Aorta (tissue), 5 donors: ENCODE data around the gene CAMKMT. TPM values are rescaled to one million over a fixed set of nuclear protein-coding genes. Genes with fewer than 3 reads are reported as not detected.

Experiments
- ATAC-seq: fragments of 200-7000 bp; cut with Tn5 transposase; one replicate; pipeline ENCODE4 v1.9.1; 2022; ENCODE audit warnings: moderate library complexity; ENCODE audit not compliant: low FRiP score
- DNase-seq, 2 donors: peaks; one replicate each; pipeline ENCODE4 v3.0.0-alpha.2; 2020
- H3K27ac ChIP-seq, 2 donors: one replicate each; pipeline ENCODE4 v1.5.1; 2013; ENCODE audit warnings: low read length in 2 of 2, mild to moderate bottlenecking in 2 of 2, moderate library complexity in 2 of 2, control low read depth in 1 of 2, inconsistent platforms in 1 of 2, low read depth in 1 of 2
- H3K27me3 ChIP-seq, 2 donors: one replicate each; pipeline ENCODE4 v1.6.1; 2013; ENCODE audit warnings: control low read depth in 1 of 2, low read length in 1 of 2, mild to moderate bottlenecking in 1 of 2, moderate library complexity in 1 of 2; ENCODE audit not compliant: insufficient read depth in 2 of 2, control insufficient read depth in 1 of 2
- H3K36me3 ChIP-seq, 2 donors: one replicate each; pipeline ENCODE4 v1.6.1; 2013; ENCODE audit warnings: control low read depth in 1 of 2, low read length in 1 of 2, mild to moderate bottlenecking in 1 of 2; ENCODE audit not compliant: insufficient read depth in 2 of 2, control insufficient read depth in 1 of 2
- H3K4me1 ChIP-seq, 2 donors: one replicate each; pipeline ENCODE4 v1.6.1; 2013; ENCODE audit warnings: low read length in 2 of 2, control low read depth in 1 of 2, mild to moderate bottlenecking in 1 of 2, moderate library complexity in 1 of 2; ENCODE audit not compliant: insufficient read depth in 2 of 2, control insufficient read depth in 1 of 2
- H3K4me3 ChIP-seq, 2 donors: one replicate each; pipeline ENCODE4 v1.5.1; 2013; ENCODE audit warnings: low read length in 2 of 2, control low read depth in 1 of 2, mild to moderate bottlenecking in 1 of 2
- H3K9me3 ChIP-seq: one replicate; pipeline ENCODE4 v1.6.1; 2013; ENCODE audit warnings: mild to moderate bottlenecking, low read length; ENCODE audit not compliant: control insufficient read depth
- WGBS, 2 donors: extraction: QIAGEN DNeasy Blood & Tissue Kit; methylation state at CpG; one replicate each; pipeline ENCODE4 v1.1.7; 2013; 5-methylcytosine and 5-hydroxymethylcytosine counted together
- intact Hi-C, 2 donors: fragments of 100-400 bp; cut with DNase I; formaldehyde crosslinking; loops; one replicate each; pipeline versions ENCODE4 v1.14.2 to v1.15.0; 2022
- polyA plus RNA-seq, 2 donors: library from polyadenylated mRNA; stranded (reverse); fragments of 200-250 nt; gene quantifications; one replicate each; pipeline ENCODE4 v1.2.3, GENCODE V29; 2013
- total RNA-seq, 2 donors: library from RNA; stranded (reverse); fragmentation: NEBNext Ultra II Directional; extraction: Animal tissue kit (Norgen Biotek cat#: 25700); gene quantifications; one replicate each; pipeline ENCODE4 v1.2.1, GENCODE V29; 2021
- donor health status: healthy with polysubstance abuse.
- donor health status: Bipolar disorder and iron deficiency.
- donor health status: DM: no; HTN: no; CAD: no.
- donor health status: DM: no; HTN: no; CAD: no.
- donor health status: DM: yes; HTN: yes; CAD: no.

Gene CAMKMT
- total and polyA plus RNA-seq, 4 donors, result 3.1 to 15.2 (median 11.9) TPM

DNA sequence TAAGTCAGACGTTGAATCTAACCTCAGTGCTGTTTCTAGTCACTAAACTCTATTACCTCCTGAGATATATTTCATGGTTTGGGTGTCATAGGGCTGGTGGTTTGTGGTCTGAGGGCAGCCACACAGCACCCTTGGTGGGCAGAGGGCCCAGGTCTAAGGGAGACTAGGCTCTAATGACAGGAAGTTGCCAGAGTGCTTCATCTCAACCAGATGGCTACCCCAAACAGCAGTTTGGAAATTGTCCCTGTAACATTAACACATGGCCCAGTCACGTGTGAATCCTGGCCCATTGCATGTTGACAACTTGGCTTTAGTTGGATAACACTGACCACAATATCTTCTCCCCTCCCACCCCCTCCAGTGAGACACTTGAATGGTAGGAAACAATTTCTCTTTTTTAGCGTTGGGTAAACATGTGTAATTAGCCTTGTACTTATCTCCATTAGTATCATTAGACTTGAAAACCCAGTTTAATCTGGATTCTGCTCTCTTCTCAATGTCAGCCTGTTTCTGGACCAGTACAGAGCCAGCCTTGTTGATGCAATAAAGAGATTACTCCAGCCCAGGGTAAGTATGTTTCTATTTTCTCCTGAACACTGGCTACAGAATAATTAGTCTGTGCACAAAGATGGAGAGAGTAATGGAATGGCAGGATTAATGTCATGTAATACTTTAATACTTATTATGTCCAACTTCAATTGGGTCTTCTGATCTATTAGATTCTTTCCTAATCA, 392.0 kb downstream of the CAMKMT start:
- no peaks in the 10 kb centered on the region for H3K4me1 ChIP-seq
- no peak overlapping the region for H3K27ac ChIP-seq
- no peak overlapping the region for H3K4me3 ChIP-seq
- H3K9me3 ChIP-seq, result no peaks in the 10 kb centered on the region
- DNase-seq (no peak), ATAC-seq (no peak)
- no peaks in the 10 kb centered on the region for H3K27me3 ChIP-seq
- intact Hi-C loops, result no loop called here
- WGBS, 2 donors, result 63 to 74% methylated on average over 3 of the region's 3 CpGs
- no peaks in the 10 kb centered on the region for H3K36me3 ChIP-seq

DNA sequence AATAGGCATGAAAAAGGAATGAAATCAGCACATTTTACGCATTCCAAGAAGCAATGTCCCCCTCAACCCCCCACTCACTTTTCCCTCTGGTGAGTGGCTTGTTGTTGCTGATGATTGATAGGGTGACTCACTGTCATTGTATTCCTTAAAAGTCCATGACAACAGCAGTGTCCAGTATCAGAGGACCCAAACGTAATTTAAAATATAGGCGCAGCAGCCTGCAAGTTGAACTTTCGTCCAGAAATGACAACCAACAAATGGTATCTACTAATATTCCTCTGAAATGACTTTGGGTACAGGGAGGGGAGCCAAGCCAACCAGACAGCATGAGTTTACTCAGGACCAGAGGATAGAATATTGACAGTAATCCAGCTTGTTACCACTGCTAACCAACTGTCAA, 396.8 kb downstream of the CAMKMT start:
- intact Hi-C loops, result no loop called here
- Histone ChIP-seq H3K27ac (no peak overlapping the region), H3K4me1 (no peaks in the 10 kb centered on the region), H3K36me3 (no peaks in the 10 kb centered on the region), H3K9me3 (no peaks in the 10 kb centered on the region), H3K4me3 (no peak overlapping the region), H3K27me3 (no peaks in the 10 kb centered on the region)
- WGBS, 2 donors, result 86 to 88% methylated on average over 4 of the region's 4 CpGs
- ATAC-seq (no peak), DNase-seq (no peak)

DNA sequence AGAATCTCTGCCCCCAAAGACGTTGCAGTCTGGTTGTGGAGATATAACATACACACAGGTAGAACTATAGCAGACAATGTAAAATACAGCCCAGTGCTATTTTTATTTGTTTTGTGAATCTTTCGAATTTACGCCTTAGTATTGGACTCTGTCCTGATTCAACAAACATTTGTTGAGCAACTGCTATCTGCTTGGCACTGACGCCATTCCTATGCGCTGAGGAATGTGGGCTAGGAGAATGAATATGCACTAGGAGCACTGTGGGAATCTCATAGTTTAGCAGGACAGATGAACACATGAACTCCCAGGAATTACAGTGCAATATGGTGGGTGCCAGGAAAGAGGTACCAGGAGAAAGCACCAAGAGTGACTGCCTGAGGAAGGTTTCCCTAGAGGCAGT, 398.1 kb downstream of the CAMKMT start:
- H3K27me3 ChIP-seq, result no peaks in the 10 kb centered on the region
- H3K36me3 ChIP-seq, result no peaks in the 10 kb centered on the region
- intact Hi-C loops, result no loop called here
- no peak overlapping the region for H3K4me3 ChIP-seq
- DNase-seq (no peak), ATAC-seq (no peak)
- 66 to 68% methylated on average over 5 of the region's 5 CpGs for WGBS, 2 donors
- H3K4me1 ChIP-seq, result no peaks in the 10 kb centered on the region
- no peak overlapping the region for H3K27ac ChIP-seq
- H3K9me3 ChIP-seq, result no peaks in the 10 kb centered on the region

DNA sequence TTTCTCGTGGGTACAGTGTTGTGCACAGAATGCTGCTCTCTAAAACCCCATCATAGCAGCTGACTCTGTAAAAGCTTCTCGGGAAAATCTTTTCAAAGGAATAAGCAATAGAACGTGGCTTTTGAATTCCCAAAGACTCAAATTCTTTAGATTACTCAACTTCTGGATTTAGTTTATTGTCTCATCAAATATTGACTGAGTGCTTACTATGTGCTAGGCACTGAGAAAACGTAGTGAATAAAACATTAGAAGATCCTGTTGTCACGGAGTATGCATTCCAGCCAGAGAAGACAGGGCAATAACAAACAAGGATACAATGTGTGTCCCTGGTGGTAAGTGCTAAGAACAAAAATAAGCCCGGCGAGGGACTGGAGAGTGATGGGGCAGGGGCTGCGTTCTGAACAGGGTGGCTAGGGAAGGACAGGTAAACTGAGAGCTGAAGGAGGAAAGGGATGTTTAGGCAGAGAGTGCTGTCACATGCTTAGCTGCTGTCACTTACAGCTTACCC, 401.6 kb downstream of the CAMKMT start:
- no peak for DNase-seq
- Histone ChIP-seq H3K9me3 (no peaks in the 10 kb centered on the region), H3K4me3 (no peak overlapping the region), H3K27me3 (no peaks in the 10 kb centered on the region), H3K4me1 (no peaks in the 10 kb centered on the region), H3K36me3 (no peaks in the 10 kb centered on the region), H3K27ac (no peak overlapping the region)
- WGBS, 2 donors, result 58 to 76% methylated on average over 8 of the region's 8 CpGs
- no peak for ATAC-seq
- intact Hi-C loops, result no loop called here

DNA sequence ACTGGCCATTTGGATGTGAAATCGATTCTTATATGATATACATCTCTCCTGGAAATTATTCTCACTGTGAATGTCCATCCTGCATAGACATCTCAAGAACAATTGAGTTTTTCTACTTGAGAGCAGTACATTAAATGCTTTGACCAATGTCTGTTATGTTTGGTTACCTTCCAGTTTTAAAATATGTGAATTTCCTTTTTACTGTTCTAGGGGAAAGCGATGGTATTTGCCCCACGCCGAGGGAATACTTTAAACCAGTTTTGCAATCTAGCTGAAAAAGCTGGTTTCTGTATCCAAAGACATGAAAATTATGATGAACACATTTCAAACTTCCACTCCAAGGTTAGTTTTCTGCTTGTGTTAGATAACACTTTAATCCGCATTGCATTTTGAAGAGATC, 404.5 kb downstream of the CAMKMT start:
- Histone ChIP-seq H3K9me3 (no peaks in the 10 kb centered on the region), H3K4me1 (no peaks in the 10 kb centered on the region), H3K27me3 (no peaks in the 10 kb centered on the region), H3K4me3 (no peak overlapping the region), H3K27ac (no peak overlapping the region), H3K36me3 (no peaks in the 10 kb centered on the region)
- DNase-seq (no peak), ATAC-seq (no peak)
- 61 to 63% methylated on average over 5 of the region's 5 CpGs for WGBS, 2 donors
- intact Hi-C loops, result no loop called here

DNA sequence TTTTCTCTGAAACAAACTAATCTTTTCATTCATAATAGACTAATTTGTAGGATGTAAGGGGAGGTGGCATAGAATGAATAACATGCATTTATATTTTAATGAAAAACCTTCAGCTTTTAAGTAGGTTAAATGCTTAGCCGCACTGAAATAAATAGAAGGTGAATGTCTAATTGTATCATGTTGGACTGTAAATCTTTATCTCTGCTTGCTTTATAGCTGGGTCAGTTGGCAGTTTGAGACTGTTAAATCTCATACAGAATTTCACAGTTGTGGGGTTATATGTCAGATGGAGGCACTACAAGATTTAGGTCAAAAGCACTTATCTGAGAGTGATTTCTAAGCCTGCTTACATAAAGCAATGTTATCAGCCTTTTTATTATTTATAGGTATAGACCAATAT, 405.0 kb downstream of the CAMKMT start:
- intact Hi-C loops, result no loop called here
- WGBS, 2 donors, result 94 to 97% methylated on average over 1 of the region's 1 CpG
- Histone ChIP-seq H3K9me3 (no peaks in the 10 kb centered on the region), H3K4me3 (no peak overlapping the region), H3K4me1 (no peaks in the 10 kb centered on the region), H3K27me3 (no peaks in the 10 kb centered on the region), H3K27ac (no peak overlapping the region), H3K36me3 (no peaks in the 10 kb centered on the region)
- ATAC-seq (no peak), DNase-seq (no peak)

DNA sequence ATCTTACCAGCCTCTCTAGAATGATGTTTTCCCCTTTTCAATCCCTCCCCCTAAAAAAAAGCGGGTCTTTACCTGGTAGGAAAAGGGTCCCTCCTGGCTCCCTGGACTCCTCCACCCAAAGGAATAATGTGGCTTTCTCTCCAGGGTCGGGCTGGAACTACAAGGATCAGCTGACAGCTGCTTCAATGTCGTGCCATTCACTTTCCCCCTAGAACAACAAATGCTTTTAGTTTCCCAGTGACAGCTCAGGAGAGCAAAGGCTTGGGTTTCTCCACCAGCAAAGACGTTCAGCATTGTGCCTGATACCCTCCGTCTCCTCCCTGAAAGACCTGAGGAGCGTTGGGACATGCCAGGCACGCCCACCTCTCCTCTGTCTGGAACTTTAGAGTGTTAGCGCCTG, 405.9 kb downstream of the CAMKMT start:
- WGBS, 2 donors, result 95 to 96% methylated on average over 8 of the region's 8 CpGs
- ATAC-seq (no peak), DNase-seq (no peak)
- H3K27me3 ChIP-seq, result no peaks in the 10 kb centered on the region
- no peak overlapping the region for H3K4me3 ChIP-seq
- no peaks in the 10 kb centered on the region for H3K4me1 ChIP-seq
- intact Hi-C loops, result no loop called here
- H3K27ac ChIP-seq, result no peak overlapping the region
- H3K36me3 ChIP-seq, result no peaks in the 10 kb centered on the region
- no peaks in the 10 kb centered on the region for H3K9me3 ChIP-seq

DNA sequence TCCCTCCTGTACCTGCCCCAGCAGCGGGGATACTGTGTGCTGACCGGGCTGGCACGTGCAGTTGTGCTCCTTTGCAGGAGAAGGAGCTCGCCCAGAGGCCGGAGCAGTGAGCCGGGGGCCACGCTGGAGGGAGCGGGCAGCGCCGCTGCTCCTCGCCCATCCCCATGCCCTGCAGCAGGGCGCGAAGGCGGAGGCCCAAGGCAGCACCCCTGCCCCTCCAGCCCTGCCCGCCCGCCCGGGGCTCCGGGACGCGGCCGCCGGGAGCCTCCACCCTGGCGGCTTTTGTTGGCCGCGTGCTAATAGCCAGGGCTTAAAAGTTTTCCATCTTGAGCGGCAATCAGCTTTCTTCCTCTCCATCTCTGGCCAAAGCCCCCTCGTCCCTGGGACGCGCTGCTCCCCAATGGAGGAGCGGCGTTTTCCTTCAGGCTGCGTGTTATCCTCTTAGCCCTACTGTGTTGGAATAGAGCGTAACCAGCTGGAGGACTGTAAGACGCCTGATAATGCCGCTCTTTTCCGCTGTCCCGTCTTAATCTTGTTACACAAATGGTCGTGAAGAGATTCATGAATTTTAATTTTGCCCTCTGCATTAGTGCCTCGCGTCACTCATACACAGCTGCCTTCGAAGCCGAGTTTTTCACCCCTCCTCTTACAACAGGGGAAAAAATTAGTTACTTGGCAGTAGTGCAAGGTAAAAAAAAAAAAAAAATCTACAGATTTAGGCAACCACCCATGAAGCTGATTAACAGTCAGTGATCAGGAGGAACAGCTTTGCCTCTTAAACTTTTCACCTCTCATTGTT, 406.9 kb downstream of the CAMKMT start:
- Histone ChIP-seq H3K9me3 (no peaks in the 10 kb centered on the region), H3K27me3 (no peaks in the 10 kb centered on the region), H3K36me3 (peaks cover 0 to 1% of the 10 kb centered on the region in 2 donors), H3K27ac (no peak overlapping the region), H3K4me3 (no peak overlapping the region), H3K4me1 (no peaks in the 10 kb centered on the region)
- peak; percentile 45 for ATAC-seq
- intact Hi-C loops, result no loop called here
- 54 to 71% methylated on average over 42 of the region's 42 CpGs for WGBS, 2 donors
- DNase-seq, result no peak
